Fibroblast of villous mesenchyme (primary cell): Measurements from ENCODE around the gene HMG20A. TPM values are rescaled to one million over a fixed set of nuclear protein-coding genes. Genes with fewer than 3 reads are reported as not detected.

Source experiments
- DNase-seq: peaks from one replicate; pipeline ENCODE4 v3.0.0-alpha.2; 2010; ENCODE audit warnings: low read depth
- H3K4me3 ChIP-seq: 2 replicates; pipeline ENCODE4 v1.5.1; 2011; ENCODE audit warnings: low read depth, mild to moderate bottlenecking, low read length
- CTCF ChIP-seq: IDR thresholded peaks from 2 replicates; pipeline ENCODE4 v1.5.1; 2012; ENCODE audit warnings: low read depth, mild to moderate bottlenecking, low read length; ENCODE audit not compliant: insufficient read depth
- total RNA-seq: library from RNA; depleted of rRNA; stranded (reverse); fragments of >200 nt; gene quantifications from 2 replicates; pipeline ENCODE4 v1.2.3, GENCODE V29; 2012

HMG20A gene
- total RNA-seq, 1 donor, result 36.7 TPM

GRCh38 chr15:77506311-77507142 lies 85.8 kb downstream of the HMG20A start:
- no peak for DNase-seq
- H3K4me3 ChIP-seq, result no peak overlapping the region
- no peak for TF ChIP-seq CTCF

- H3K4me3 ChIP-seq, result no peak overlapping the region
- no peak for TF ChIP-seq CTCF
- DNase-seq, result no peak
Measured at GRCh38 chr15:77507143-77507897, 86.6 kb downstream of the HMG20A start.

GRCh38 chr15:77507911-77508310 lies 87.2 kb downstream of the HMG20A start:
- DNase-seq, result no peak
- no peak for TF ChIP-seq CTCF
- no peak overlapping the region for H3K4me3 ChIP-seq

GRCh38 chr15:77508541-77509243 lies 88.0 kb downstream of the HMG20A start:
- no peak for DNase-seq
- no peak overlapping the region for H3K4me3 ChIP-seq
- no peak for TF ChIP-seq CTCF

GRCh38 chr15:77510066-77511057 lies 89.7 kb downstream of the HMG20A start:
- TF ChIP-seq CTCF, result no peak
- H3K4me3 ChIP-seq, result no peak overlapping the region
- no peak for DNase-seq

GRCh38 chr15:77511869-77512268 lies 91.2 kb downstream of the HMG20A start:
- no peak for DNase-seq
- H3K4me3 ChIP-seq, result no peak overlapping the region
- no peak for TF ChIP-seq CTCF
